HCT116 (cell line): ENCODE results near the gene PBX3. TPM values are rescaled to one million over a fixed set of nuclear protein-coding genes. Genes with fewer than 3 reads are reported as not detected.
A peak's percentile ranks its signal among the peaks of the same experiment; 100 is the strongest.

Source experiments
- ATAC-seq: fragments of 200-7000 bp; cut with Tn5 transposase; 2 replicates; pipeline ENCODE4 v1.9.1; 2020; ENCODE audit warnings: mild to moderate bottlenecking, moderate library complexity
- BruUV-seq: library from RNA; stranded (reverse); fragments of 400-500 nt; replicated peaks from 2 replicates; lab custom pipeline; 2021; lab: Mats Ljungman, UMichigan
- CTCF ChIA-PET: fragments of 300-600 bp; sonication (Branson Sonifier 250); formaldehyde crosslinking; loops from one replicate; lab custom pipeline; 2021; ENCODE audit warnings: antibody characterized with exemption; lab: Charles Lee
- POLR2A ChIA-PET: fragments of 300-600, 350-600 bp; sonication (Branson Sonifier 250); formaldehyde crosslinking; loops from one replicate; lab custom pipeline; 2021; ENCODE audit warnings: antibody characterized with exemption; lab: Charles Lee
- RAD21 ChIA-PET, 2 experiments: fragments of 300-600 bp; sonication (Branson Sonifier 250); formaldehyde crosslinking; loops; one replicate each; lab custom pipeline; 2023; ENCODE audit warnings: low total read pairs in 2 of 2; ENCODE audit not compliant: uncharacterized antibody in 2 of 2, unreplicated experiment in 2 of 2, low non-redundant PET in 1 of 2; lab: Charles Lee
- DNase-seq: peaks from one replicate; pipeline ENCODE4 v3.0.0-alpha.2; 2010; ENCODE audit warnings: low read depth, low spot score
- H2AFZ ChIP-seq: fragments of 200-600 bp; shearing (Covaris generic), sonication (generic); 2 replicates; pipeline ENCODE4 v1.6.1; 2017; ENCODE audit warnings: low read depth, mixed run types, mixed read lengths, antibody characterized with exemption, low read length; ENCODE audit not compliant: poor library complexity, severe bottlenecking
- H3K27ac ChIP-seq: 2 replicates; pipeline ENCODE4 v1.5.1; 2012; ENCODE audit warnings: low read depth, low read length
- H3K27me3 ChIP-seq: fragments of 200-600 bp; sonication (generic); 2 replicates; pipeline ENCODE4 v1.6.1; 2016; ENCODE audit warnings: mixed run types, low read length, mixed read lengths; ENCODE audit not compliant: insufficient read depth
- H3K36me3 ChIP-seq, 2 experiments: fragments of 200-500 bp in 1 of 2; fragments of 200-600 bp in 1 of 2; sonication (Bioruptor generic) in 1 of 2; sonication (generic) in 1 of 2; 2 replicates each; pipeline versions ENCODE4 v1.5.1 to v1.6.1; 2014 to 2016; ENCODE audit warnings: low read length in 2 of 2, inconsistent platforms in 1 of 2, mixed read lengths in 1 of 2, mixed run types in 1 of 2; ENCODE audit not compliant: insufficient read depth in 2 of 2, control insufficient read depth in 1 of 2
- H3K4me1 ChIP-seq, 2 experiments: fragments of 200-600 bp in 1 of 2; sonication (generic) in 1 of 2; 2 replicates each; pipeline versions ENCODE4 v1.5.1 to v1.6.1; 2012 to 2017; ENCODE audit warnings: low read length in 2 of 2, inconsistent platforms in 1 of 2, mild to moderate bottlenecking in 1 of 2, mixed read lengths in 1 of 2, mixed run types in 1 of 2, moderate library complexity in 1 of 2; ENCODE audit not compliant: insufficient read depth in 2 of 2, control insufficient read depth in 1 of 2
- H3K4me2 ChIP-seq: fragments of 200-600 bp; sonication (generic); 2 replicates; pipeline ENCODE4 v1.6.1; 2017; ENCODE audit warnings: mixed run types, low read length, mixed read lengths
- H3K4me3 ChIP-seq, 2 experiments: fragments of 200-600 bp in 1 of 2; sonication (generic) in 1 of 2; replicated peaks in 1 of 2; 2 replicates each; pipeline ENCODE4 v1.5.1; 2011 to 2016; ENCODE audit warnings: low read length in 2 of 2, control low read depth in 1 of 2, low read depth in 1 of 2, mild to moderate bottlenecking in 1 of 2, mixed read lengths in 1 of 2, mixed run types in 1 of 2
- H3K79me2 ChIP-seq: fragments of 200-600 bp; sonication (generic); 2 replicates; pipeline ENCODE4 v1.6.1; 2017; ENCODE audit warnings: mild to moderate bottlenecking, mixed run types, low read length, moderate library complexity, mixed read lengths; ENCODE audit not compliant: insufficient read depth
- H3K9ac ChIP-seq: fragments of 200-600 bp; sonication (generic); 2 replicates; pipeline ENCODE4 v1.6.1; 2016; ENCODE audit warnings: low read length, mixed read lengths
- H3K9me2 ChIP-seq: fragments of 200-600 bp; sonication (generic), shearing (Covaris generic); 2 replicates; pipeline ENCODE4 v1.6.1; 2017; ENCODE audit warnings: mixed run types, mild to moderate bottlenecking, moderate library complexity; ENCODE audit not compliant: insufficient read depth
- H3K9me3 ChIP-seq, 2 experiments: fragments of 200-500 bp in 1 of 2; fragments of 200-600 bp in 1 of 2; sonication (Bioruptor generic) in 1 of 2; sonication (generic) in 1 of 2; 2 replicates each; pipeline ENCODE4 v1.6.1; 2014 to 2017; ENCODE audit warnings: low read length in 2 of 2, mixed read lengths in 2 of 2, inconsistent platforms in 1 of 2, low read depth in 1 of 2, mild to moderate bottlenecking in 1 of 2, mixed run types in 1 of 2, moderate library complexity in 1 of 2; ENCODE audit not compliant: control insufficient read depth in 1 of 2, insufficient read depth in 1 of 2
- H4K20me1 ChIP-seq: fragments of 200-600 bp; sonication (generic), shearing (Covaris generic); 2 replicates; pipeline ENCODE4 v1.6.1; 2017; ENCODE audit warnings: mixed run types, mild to moderate bottlenecking, moderate library complexity; ENCODE audit not compliant: insufficient read depth
- CTCF ChIP-seq, 3 experiments: fragments of 200-600 bp in 1 of 3; sonication (generic) in 1 of 3; IDR thresholded peaks in 2 of 3; conservative IDR thresholded peaks in 1 of 3; 2 replicates each; pipeline ENCODE4 v1.5.1; 2012 to 2017; ENCODE audit warnings: low read depth in 2 of 3, low read length in 2 of 3, antibody characterized with exemption in 1 of 3, borderline replicate concordance in 1 of 3, control low read depth in 1 of 3, mild to moderate bottlenecking in 1 of 3, mixed read lengths in 1 of 3, mixed run types in 1 of 3, moderate library complexity in 1 of 3; ENCODE audit not compliant: insufficient read depth in 1 of 3
- EZH2phosphoT487 ChIP-seq: fragments of 200-600 bp; IDR thresholded peaks from 2 replicates; pipeline ENCODE4 v1.6.1; 2018; ENCODE audit warnings: antibody characterized with exemption, borderline replicate concordance
- RAD21 ChIP-seq: IDR thresholded peaks from 2 replicates; pipeline ENCODE4 v1.6.1; 2012; ENCODE audit warnings: low read depth, mild to moderate bottlenecking
- REST ChIP-seq: IDR thresholded peaks from 2 replicates; pipeline ENCODE4 v1.6.1; 2012; ENCODE audit warnings: low read depth
- SP1 ChIP-seq: IDR thresholded peaks from 2 replicates; pipeline ENCODE4 v1.6.1; 2012; ENCODE audit warnings: low read depth
- intact Hi-C: fragments of 100-400 bp; cut with micrococcal nuclease; formaldehyde crosslinking; loops from 2 replicates; pipeline ENCODE4 v1.10.0; 2022
- total RNA-seq: library from RNA; stranded (reverse); gene quantifications from one replicate; pipeline ENCODE4 v1.2.1, GENCODE V29; 2021; ENCODE audit not compliant: unreplicated experiment

Gene PBX3
- total RNA-seq, 1 experiment from 2014 or later: 13.5 TPM

- Histone ChIP-seq H2AFZ (no peak overlapping the region), H3K36me3 (no peaks in the 10 kb centered on the region), H3K4me3 (peak overlapping the region; percentile 56 to 77), H3K79me2 (no peaks in the 10 kb centered on the region), H3K27me3 (no peaks in the 10 kb centered on the region), H3K9me3 (no peaks in the 10 kb centered on the region), H3K4me2 (peak overlapping the region; percentile 97), H3K9me2 (no peaks in the 10 kb centered on the region), H3K27ac (peak overlapping the region; percentile 50; the same call in 1 of the 2 replicates), H3K9ac (peak overlapping the region; percentile 62), H4K20me1 (no peaks in the 10 kb centered on the region), H3K4me1 (peaks cover 10 to 30% of the 10 kb centered on the region in 2 experiments)
- RAD21 ChIA-PET: no interaction called here
- ATAC-seq (no peak), DNase-seq (no peak)
- BruUV-seq: no TSS peak
- POLR2A ChIA-PET: no interaction called here
- intact Hi-C loops: loop anchor here (5.0 to 10.0 kb wide), 2 partner anchors 341 to 477 kb away; no protein-coding TSS in a partner anchor
- CTCF ChIA-PET: no interaction called here
- TF ChIP-seq CTCF (IDR thresholded peaks at IDR 0.05 in 2 of 3, conservative IDR thresholded peaks at IDR 0.05 in 1 of 3; ENCODE audit: borderline replicate concordance in 1 of 3, insufficient read depth in 1 of 3, low read depth in 2 of 3, low read length in 2 of 3) (no peak), RAD21 (no peak), EZH2phosphoT487 (no peak), REST (no peak), SP1 (no peak)
Measured at GRCh38 chr9:125747765-125748445, 732 bp downstream of the PBX3 start.
